ENCODE data around the gene COL27A1.

Gene COL27A1

DNA sequence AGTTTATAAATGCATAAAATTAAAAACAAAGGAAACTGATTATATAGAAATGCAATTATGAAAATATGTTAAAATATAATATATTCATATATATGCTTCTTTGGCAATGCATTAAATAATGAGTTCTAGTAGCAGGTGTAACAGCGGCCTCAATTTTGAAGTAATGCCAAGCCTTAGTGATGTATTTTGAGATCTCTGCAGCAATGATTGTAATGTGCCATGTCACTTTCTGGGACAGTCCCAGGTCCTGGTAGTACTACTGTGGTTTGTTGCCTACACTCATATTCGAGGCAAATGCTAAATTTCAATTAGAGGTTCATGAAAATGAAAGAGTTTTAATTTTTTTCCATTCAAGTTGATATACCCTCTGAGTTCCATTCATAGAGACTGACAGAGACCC lies 91.7 kb downstream of the COL27A1 start:
- no peak for DNase-seq (ENCODE audit: low read depth)

DNA sequence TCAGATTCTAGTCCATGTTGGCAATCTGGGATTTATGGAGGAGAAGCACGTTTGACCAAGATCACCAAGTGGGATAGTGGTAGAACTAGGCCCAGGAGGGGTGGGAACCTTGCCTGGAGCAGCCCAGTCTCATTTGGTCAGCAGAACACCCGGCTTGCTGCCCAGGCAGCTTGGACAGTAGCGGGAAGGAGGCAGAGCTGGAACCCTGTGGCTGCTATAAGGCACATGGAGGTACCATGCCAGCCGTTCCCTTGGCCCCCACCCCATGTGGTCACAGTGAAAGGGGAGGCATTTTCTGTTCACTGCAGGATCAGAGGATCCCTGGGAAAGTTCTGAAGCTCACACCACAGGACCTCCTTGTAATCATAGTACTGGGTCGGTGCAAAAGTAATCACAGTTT lies 92.2 kb downstream of the COL27A1 start:
- DNase-seq (ENCODE audit: low read depth) = no peak

DNA sequence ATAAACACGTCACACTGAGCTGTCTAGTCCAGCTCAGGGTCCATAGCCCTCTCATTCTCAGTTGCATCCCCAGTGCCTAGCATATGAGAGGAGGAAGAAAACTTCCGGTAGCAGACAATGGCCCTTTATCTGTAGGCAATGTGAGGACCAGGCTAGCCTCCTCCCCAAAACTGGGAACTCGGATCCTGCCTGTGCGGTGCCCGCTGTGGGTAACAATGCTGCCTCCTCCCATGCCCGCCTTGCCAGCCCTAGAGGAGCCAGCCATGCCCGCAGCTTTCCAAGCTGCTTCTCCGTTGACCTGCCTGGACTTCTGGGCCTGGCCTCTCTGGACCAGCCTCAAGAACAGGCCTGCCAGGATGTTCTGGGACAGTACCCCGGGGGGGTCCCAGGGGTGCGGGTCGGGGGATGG lies 93.0 kb downstream of the COL27A1 start:
- no peak for DNase-seq (ENCODE audit: low read depth)

DNA sequence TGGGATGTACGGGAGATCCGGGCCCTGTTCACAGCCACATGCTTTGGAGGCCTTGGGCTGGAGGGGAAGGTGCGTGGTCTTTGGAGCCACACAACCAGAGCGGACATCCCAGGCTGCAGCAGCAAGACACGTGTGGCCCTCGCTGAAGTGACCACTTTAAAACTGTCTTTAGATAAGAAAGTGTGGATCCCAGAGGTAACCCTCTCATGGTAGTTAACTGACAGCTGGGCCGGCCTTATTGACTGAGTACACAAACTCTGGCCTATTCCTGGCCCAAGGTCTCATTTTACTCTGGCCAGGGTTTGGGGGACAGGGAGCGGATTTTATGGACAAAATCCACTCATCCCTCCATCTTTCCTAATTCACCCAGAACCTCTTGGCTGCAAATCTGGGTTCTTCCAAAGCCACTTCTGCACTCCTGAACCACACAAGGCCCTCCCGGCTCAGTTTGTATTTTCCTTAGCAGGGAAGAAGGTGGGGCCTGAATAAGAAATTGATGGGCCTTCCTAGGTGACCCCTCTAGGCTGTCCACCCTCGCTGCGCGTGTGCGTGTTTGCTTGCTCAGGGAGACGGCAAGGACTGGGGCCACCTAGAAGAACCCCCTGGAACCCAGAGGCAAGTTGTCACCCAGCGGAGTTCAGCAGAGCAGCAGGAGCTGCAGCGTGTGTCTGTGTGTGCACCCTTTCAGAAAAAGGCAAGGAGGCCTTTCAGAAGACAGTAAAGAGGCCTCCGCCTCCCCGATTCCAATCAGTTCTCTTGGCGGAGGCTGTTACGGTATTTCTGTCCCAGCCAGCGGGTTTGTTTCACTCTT lies 94.3 kb downstream of the COL27A1 start:
- no peak for DNase-seq (ENCODE audit: low read depth)

DNA sequence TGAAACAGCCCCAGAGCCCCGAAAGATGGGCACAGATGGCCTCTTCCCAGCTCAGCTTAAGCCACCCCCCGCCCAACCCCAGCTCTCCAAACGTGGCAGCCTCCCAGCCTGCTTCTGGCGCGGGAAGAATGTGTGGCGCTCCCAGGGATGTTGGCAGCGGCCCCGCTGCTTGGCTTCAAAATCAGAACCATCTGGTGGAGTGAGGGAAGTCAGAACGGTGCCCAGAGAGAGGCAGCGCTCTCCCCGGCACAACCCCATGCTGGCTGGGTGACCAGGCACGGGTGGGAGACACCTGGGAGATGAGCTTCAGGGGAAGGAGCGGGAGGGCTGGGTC lies 94.9 kb downstream of the COL27A1 start:
- DNase-seq (ENCODE audit: low read depth) = no peak

DNA sequence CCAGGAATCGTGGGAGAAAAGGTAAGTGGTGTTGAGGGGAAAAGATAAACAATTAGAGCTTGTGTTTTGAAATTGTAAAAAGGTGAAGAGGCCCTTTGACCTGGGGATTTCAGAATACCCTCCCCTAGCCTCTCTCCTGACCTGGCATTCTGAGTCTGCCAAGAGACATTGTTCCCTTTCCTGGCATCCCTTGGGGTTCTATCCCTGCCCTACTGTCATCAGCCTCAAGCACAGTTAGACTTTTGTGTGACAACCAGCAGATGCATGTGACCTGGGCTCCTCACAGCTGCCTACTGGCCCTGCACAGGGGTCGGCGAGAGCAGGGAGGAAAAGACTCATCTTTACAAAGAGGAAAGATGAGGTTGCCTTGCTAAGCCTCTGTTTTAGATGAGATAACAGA lies 95.3 kb downstream of the COL27A1 start:
- DNase-seq (ENCODE audit: low read depth) = no peak

DNA sequence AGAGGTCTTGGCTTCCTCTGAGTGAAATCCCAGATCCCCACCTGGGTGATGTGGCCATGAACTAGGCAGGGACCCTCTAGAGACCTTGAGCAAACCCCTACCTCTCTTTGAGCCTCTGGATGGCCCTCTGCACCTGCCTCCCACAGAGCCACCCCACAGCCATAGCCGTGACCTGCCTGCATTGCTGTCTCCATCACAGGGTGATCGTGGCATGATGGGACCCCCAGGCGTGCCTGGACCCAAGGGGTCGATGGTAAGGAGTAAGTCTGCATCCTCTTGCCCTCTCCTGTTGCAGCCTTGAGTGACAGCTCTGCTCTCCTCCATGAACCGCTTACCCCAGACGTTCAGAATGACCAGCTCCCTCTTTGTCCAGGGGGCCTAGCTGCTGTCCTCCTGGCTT lies 97.1 kb downstream of the COL27A1 start:
- DNase-seq (ENCODE audit: low read depth) = no peak

DNA sequence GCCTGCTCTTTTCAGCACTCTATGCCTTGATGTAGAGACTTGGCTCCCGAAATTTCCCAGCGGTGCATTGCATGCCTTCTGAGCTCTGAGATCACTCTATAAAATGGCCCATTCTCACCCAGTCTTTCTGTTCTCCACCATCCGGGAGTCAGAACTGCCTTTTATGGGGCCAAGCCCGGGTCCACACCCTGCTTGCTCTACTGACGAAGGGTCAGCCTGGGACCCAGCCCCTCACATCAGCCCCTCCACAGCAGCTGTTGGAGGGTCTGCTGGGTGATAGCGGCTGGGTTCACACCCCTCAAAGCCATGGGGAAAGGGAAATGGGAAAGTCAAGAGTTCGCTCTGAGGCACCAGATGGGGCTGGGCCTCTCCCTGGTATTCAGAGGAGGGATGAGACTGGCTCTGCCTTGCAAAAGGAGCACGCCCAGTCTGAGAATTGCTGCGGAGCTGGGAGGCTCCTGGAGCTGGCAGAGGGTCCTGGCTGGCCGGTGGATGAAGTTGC lies 101.5 kb downstream of the COL27A1 start:
- DNase-seq (ENCODE audit: low read depth) = no peak

DNA sequence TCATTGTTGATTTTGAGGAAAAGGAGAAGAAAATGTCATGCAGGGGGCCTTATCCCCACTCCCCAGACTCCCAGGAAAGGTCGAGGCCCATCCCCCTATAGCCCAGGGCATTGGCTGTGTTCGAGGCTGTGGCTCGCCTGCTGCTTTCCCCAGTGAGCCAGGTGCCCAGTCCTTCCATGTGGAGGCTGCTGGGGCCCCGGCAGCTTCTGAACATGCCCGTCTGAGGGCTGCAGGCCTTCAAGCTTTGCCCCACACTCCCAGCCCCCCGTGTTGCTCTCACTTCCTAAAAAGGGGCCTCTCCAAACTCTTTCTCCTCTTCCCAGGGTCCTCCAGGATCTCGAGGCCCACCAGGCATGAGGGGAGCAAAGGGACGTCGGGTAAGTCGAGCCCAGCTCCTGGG lies 102.9 kb downstream of the COL27A1 start:
- DNase-seq (ENCODE audit: low read depth) = no peak

DNA sequence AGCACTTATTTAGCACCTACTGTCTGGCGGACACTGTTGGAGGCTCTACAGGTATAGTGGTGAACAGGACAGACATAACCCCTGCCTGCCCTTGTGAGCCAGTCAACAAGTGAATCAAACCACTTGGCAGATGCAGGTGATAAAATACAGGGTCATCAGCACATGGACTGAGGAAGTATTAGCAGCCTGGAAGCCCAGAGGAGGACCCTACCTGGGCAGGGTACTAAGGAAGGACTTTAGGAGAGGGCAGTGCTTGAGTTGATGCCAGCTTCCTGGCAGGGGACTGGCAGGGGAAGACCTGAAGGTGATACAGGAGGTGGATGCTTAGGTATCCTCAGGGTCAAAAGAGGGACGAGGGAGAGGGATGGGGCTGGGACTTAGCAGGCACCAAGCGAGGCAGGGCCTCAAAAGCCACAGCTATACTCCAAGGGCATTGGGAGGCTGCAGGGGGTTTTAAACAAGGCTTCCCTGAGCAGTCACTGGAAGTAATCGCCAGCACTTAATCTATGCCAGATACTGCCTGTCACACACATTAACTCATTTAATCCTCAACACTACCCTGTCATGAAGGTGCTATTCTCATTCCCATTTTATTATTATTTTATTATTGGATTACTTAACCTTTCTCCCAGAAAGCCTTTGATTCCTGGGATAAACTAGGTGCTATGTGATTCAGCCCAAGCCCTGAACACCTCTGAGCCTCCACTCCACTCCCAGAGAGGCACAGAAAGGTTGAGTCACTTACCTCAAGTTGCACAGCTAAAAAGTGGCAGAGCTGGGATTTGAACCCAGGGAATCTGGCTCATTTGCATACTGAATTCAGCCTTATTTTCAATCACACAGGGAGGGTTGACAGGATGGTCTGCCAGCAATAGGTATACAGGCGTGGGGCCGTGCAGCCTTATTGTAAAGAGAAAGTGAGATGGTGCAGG lies 103.8 kb downstream of the COL27A1 start:
- DNase-seq (ENCODE audit: low read depth) = no peak

DNA sequence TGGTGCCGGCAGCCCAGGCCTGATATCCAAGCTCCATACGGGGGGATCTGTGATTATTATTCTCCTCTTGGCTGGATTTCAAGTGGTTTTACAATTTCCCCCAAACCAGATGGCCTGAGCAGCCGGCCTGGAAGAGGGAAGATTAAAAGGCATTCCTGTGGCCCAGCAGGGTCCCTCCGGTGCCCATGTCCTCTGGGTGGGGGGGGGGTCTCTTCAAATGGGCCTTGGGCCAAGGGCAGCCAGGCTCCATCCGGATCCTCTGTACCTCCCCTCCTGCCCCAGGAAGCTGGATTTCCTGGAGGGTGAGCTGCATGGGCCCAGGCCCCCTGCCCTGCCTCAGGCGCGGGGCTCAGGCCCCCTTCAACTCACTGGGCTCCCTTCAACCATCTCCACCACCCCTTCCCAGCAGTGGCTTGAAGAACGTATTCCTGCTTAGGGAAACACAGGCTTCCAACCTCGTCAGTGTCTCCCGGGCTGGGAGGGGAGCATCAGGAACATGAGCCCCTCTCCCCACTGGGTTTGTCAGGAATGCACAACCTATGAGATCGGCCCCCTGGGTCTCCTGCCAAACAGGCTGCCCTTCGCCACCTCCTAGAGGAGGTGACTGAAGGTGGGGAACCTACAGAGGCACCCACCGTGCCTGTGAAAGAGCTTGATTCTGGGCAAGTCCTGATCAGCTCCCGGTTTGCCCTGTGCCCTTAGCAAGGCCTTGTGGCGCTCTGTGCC lies 104.6 kb downstream of the COL27A1 start:
- no peak for DNase-seq (ENCODE audit: low read depth)

DNA sequence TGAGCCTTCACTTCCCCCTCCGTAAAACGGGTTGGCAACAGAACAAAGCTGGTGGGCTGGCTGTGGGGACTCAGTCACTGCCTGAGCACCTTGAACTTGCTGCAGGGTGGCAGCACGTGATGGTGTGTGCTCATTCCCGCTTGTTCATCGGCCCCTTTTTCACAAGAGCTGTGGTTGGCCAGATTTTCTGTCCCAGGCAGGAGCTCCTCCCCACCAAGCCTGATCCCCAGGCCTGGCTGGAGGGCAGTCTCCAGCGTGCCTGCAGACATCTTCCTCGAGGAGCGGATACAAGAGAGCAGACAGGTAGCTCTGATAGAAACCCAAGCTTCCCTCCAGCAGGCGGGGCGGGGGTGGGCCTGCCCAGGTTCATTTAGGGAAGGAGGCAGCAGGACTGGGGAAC lies 105.7 kb downstream of the COL27A1 start:
- DNase-seq (ENCODE audit: low read depth) = no peak

DNA sequence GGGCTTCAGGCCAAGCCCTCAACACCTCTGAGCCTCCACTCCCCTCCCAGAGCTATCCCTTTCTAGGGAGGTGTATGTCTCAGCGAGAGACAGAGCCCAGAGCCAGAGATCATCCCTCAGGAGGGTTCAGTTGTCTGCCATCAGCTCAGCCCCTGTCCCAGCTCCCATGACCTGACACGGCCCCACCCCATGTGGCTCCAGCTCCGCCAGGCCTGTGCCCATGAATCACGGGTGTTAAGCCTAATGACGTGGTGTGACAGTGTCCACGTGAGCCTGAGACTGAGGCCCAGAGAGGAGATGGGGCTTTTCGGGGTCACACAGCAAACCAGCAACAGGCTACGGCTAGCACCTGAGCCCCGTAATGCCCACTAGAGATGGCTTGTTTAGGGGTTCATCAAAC lies 106.7 kb downstream of the COL27A1 start:
- DNase-seq (ENCODE audit: low read depth) = no peak

DNA sequence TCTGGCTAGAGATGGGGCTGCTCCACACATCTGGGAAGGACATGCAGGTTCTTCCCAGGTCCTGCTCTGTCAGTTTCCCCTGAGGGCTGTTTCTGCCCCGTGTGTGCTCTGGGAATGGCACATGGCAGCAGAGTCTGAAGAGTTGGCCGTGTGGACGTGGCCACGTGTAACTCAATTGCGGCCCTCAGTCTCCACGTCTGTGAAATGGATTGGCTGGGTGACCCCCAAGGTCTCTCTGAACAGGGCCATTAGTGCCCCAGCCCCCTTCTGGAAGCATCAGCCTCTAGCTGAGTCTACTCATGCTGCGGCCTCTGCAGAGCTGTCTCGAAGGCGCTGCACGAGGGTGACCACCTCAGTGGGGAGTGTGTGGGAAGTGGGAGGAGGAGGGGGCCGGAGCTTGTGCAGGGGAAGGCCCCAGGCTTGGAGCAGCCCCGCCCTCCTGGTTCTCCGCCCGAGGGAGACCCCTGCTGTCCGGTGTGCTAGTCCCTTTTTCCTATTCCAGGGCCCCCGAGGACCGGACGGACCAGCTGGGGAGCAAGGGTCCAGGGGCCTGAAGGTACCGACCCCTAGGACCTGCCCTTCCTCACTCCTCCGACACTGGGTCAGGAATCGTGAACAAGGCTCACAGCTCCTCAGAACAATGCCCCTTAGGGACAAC lies 108.6 kb downstream of the COL27A1 start:
- no peak for DNase-seq (ENCODE audit: low read depth)

DNA sequence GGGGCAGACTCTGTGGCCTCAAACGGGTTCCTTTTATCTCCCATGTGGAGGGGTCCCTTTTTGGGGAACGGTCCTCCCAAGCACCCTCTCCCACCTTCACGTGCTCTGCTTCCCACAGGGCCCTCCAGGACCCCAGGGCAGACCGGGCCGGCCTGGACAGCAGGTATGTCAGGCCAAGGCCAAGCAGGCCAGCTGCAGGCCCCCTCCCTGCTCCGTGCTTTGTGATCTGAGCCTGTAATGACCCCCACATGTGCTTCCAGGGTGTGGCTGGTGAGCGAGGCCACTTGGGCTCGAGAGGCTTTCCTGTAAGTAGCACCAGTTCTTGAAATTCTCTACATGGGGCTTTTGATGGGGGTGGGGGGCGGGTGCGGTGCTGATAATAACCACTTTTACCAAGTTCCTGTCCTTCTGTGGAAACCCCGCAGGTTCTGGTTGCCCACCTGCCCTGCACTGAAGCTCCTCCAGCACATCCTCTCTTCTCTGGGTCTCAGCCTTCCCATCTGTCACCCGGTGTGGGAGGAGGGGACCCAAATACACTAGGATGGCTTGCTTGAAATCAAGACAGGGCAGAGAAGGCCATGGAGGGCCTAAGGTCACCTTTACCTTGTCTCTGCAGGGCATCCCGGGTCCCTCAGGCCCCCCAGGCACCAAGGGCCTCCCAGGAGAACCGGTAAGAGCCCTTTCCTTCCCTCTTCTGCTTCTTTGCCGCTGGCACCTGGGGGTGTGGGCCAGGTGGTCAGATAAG lies 109.6 kb downstream of the COL27A1 start:
- no peak for DNase-seq (ENCODE audit: low read depth)

DNA sequence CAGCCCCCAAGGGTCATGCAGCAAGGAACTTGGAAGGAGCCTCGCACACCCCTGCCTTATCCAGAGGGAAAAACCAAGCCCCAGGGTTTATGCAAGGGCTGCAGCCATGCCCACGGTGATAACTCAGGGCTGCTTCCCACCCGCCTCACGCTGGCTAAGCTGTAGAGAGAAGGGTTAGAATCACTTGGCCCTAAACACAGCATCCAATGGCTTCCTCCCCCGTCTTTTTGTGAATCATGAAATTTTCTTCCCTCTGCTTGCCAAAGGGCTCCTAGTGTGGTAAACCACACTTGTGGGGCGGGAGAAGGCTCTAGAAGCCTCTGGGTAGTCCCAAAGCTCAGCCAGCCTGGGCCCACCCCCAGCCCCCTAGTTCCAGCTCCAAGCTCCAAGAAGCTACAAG lies 111.6 kb downstream of the COL27A1 start:
- no peak for DNase-seq (ENCODE audit: low read depth)

DNA sequence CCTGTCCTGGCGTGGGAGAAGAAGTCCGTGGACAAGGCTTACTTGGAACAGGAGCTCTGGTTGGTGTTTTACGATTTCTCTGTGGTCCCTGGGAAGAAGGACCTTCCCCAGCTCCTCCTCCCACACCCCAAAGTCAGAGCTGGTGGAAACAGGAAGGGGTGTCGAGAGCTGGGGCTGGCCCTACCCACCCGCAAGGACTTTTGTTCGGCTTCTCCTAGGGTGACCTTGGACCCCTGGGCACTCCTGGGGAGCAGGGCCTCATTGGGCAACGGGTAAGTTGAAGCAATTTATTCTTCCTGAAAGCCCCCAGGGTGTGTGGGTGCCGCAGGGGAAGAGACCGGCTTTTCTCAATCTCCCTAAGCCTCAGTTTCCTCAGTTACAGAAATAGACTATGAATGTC lies 113.7 kb downstream of the COL27A1 start:
- no peak for DNase-seq (ENCODE audit: low read depth)

DNA sequence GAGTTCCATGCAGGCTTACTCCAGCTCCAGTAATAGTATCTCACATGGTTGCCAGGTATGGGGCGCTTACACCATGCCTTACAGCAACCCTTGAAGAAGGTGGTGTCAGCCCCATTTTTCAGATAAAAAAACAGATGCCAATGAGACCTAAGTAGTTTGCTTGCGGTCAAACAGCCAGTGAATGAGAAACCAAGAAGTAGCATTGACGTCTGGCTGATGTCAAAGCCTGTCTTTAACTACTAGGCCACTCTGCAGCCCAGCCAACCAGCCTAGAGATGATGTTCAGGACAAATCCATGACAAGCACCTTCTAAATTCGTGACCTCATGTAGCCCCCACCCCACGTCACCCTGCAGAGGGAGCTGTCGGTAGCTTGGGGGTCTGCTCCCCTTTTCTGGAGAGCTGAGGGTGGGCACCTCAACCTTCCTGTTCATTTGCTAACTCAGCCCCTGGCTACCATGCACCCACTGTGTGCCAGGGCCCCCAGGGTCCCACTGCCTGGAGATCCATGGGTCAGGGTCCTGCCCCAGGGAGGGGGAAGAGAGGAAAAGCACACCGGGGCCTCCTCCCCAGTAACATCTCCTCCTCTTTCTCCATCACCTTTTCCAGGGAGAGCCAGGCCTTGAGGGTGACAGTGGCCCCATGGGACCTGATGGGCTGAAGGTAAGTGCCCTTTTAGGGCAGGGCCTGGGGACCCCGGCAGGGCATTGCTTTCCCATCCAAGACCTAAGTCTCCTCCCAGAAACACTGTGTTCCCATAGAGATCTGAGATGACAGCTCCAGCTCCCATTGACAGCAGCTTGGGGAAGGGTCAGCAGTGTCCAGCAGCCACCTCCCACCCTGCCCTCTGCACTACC lies 115.0 kb downstream of the COL27A1 start:
- DNase-seq (ENCODE audit: low read depth) = no peak

DNA sequence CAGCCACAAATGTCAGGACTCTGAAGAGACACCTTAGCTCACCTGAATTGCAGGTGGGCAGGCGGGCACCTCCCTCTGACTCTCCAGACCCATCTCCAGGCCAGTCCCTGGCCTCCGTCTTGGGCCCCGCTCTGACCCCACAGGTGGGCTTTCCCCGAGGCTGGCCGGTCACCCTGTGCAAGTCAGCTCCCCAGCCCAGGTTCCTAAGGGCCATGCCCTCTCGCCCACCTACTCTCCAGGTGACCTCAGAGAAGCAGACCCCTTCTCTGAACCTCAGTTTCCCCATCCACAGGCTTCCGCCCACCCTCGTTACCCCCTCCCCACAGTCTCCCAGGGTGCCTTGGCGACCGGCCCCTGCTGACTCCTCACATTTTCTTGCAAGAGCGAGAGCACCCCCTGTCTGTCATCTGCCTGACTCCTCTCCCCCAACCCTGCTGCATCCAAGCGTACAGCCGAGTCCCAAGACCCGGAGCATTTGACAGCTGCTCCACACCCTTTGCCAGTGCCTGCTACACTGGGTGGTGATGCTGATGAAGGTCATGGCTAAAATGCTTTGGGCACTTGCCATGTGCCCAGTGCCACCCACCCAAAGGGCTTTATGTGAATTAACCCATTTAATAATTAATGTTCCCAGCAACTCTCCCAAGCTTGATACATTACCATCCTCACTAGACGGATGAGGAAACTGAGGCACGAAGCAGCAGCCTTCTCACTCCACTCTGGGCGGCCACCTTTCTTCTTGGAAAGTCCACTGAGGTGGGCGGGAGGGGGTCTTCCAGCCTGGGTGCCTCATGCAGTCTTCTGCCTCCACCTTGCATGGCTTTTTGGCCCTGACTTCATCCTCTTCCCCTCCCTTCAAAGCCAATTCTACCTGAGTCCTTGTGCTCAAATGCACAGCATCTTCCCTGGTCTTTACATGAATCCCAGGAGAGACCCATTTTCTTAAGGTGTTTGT lies 116.5 kb downstream of the COL27A1 start:
- DNase-seq (ENCODE audit: low read depth) = no peak
